H9 (cell line): ENCODE measurements around the gene PRR15. TPM values are rescaled to one million over a fixed set of nuclear protein-coding genes. Genes with fewer than 3 reads are reported as not detected.

ENCODE experiments used
- DNase-seq: peaks from one replicate; pipeline ENCODE4 v3.0.0-alpha.2; 2017
- H2AFZ ChIP-seq: one replicate; pipeline ENCODE4 v1.6.1; 2013; ENCODE audit warnings: mild to moderate bottlenecking, low read length, control low read depth, moderate library complexity
- H2AK5ac ChIP-seq: 2 replicates; pipeline ENCODE4 v1.6.1; 2013; ENCODE audit warnings: low read length, control low read depth, mixed read lengths; ENCODE audit not compliant: insufficient read length
- H2BK120ac ChIP-seq: one replicate; pipeline ENCODE4 v1.6.1; 2013; ENCODE audit warnings: low read depth, mild to moderate bottlenecking, low read length, control low read depth, inconsistent platforms; ENCODE audit not compliant: poor library complexity, severe bottlenecking
- H2BK12ac ChIP-seq: 2 replicates; pipeline ENCODE4 v1.6.1; 2013; ENCODE audit warnings: low read length, control low read depth, mixed read lengths, low read depth; ENCODE audit not compliant: insufficient read length
- H2BK15ac ChIP-seq: 2 replicates; pipeline ENCODE4 v1.6.1; 2013; ENCODE audit warnings: low read depth, low read length, control low read depth
- H2BK20ac ChIP-seq: one replicate; pipeline ENCODE4 v1.6.1; 2013; ENCODE audit warnings: low read depth, mild to moderate bottlenecking, low read length, control low read depth, inconsistent platforms; ENCODE audit not compliant: poor library complexity, severe bottlenecking
- H2BK5ac ChIP-seq: 2 replicates; pipeline ENCODE4 v1.6.1; 2013; ENCODE audit warnings: low read length, control low read depth, mixed read lengths; ENCODE audit not compliant: insufficient read length
- H3K14ac ChIP-seq: 2 replicates; pipeline ENCODE4 v1.6.1; 2013; ENCODE audit warnings: low read length, control low read depth; ENCODE audit not compliant: insufficient read depth
- H3K18ac ChIP-seq: 2 replicates; pipeline ENCODE4 v1.6.1; 2013; ENCODE audit warnings: low read depth, mild to moderate bottlenecking, mixed read lengths, low read length, control low read depth; ENCODE audit not compliant: insufficient read length
- H3K23ac ChIP-seq: 2 replicates; pipeline ENCODE4 v1.6.1; 2013; ENCODE audit warnings: low read length, control low read depth, mixed read lengths, low read depth; ENCODE audit not compliant: insufficient read length
- H3K23me2 ChIP-seq: 2 replicates; pipeline ENCODE4 v1.6.1; 2013; ENCODE audit warnings: low read depth, mild to moderate bottlenecking, mixed read lengths, low read length, control low read depth; ENCODE audit not compliant: insufficient read length, poor library complexity, severe bottlenecking
- H3K27ac ChIP-seq: 2 replicates; pipeline ENCODE4 v1.5.1; 2013; ENCODE audit warnings: low read length, control low read depth, mixed read lengths, low read depth; ENCODE audit not compliant: insufficient read length
- H3K27me3 ChIP-seq: 2 replicates; pipeline ENCODE4 v1.6.1; 2013; ENCODE audit warnings: low read length, control low read depth, inconsistent platforms; ENCODE audit not compliant: insufficient read depth
- H3K4ac ChIP-seq: 2 replicates; pipeline ENCODE4 v1.6.1; 2013; ENCODE audit warnings: low read depth, mild to moderate bottlenecking, control low read depth, inconsistent platforms, low read length, moderate library complexity
- H3K4me1 ChIP-seq: 2 replicates; pipeline ENCODE4 v1.6.1; 2013; ENCODE audit warnings: low read length, control low read depth, inconsistent platforms; ENCODE audit not compliant: insufficient read depth
- H3K4me2 ChIP-seq: 2 replicates; pipeline ENCODE4 v1.6.1; 2013; ENCODE audit warnings: low read length, control low read depth, mixed read lengths; ENCODE audit not compliant: insufficient read length, insufficient read depth
- H3K56ac ChIP-seq: 2 replicates; pipeline ENCODE4 v1.6.1; 2013; ENCODE audit warnings: low read depth, mild to moderate bottlenecking, mixed read lengths, low read length, control low read depth; ENCODE audit not compliant: insufficient read length
- H3K79me1 ChIP-seq: 2 replicates; pipeline ENCODE4 v1.6.1; 2013; ENCODE audit warnings: low read depth, mild to moderate bottlenecking, moderate library complexity, low read length, control low read depth, inconsistent platforms; ENCODE audit not compliant: insufficient read depth, poor library complexity, severe bottlenecking
- H3K79me2 ChIP-seq: 2 replicates; pipeline ENCODE4 v1.6.1; 2013; ENCODE audit warnings: low read length, control low read depth, inconsistent platforms; ENCODE audit not compliant: insufficient read depth
- H3K9ac ChIP-seq: 2 replicates; pipeline ENCODE4 v1.6.1; 2013; ENCODE audit warnings: low read length, control low read depth, mixed read lengths; ENCODE audit not compliant: insufficient read length; ENCODE audit errors: extremely low read depth
- H3K9me3 ChIP-seq: one replicate; pipeline ENCODE4 v1.6.1; 2013; ENCODE audit warnings: low read depth, low read length, inconsistent platforms; ENCODE audit not compliant: control insufficient read depth
- H3T11ph ChIP-seq: one replicate; pipeline ENCODE4 v1.6.1; 2013; ENCODE audit warnings: mild to moderate bottlenecking, low read length, control low read depth, inconsistent platforms
- H4K20me1 ChIP-seq: one replicate; pipeline ENCODE4 v1.6.1; 2013; ENCODE audit not compliant: control insufficient read depth, insufficient read length, insufficient read depth
- H4K5ac ChIP-seq: 2 replicates; pipeline ENCODE4 v1.6.1; 2013; ENCODE audit warnings: low read depth, mild to moderate bottlenecking, mixed read lengths, low read length, control low read depth; ENCODE audit not compliant: insufficient read length
- H4K8ac ChIP-seq: replicated peaks from 2 replicates; pipeline ENCODE4 v1.6.1; 2013; ENCODE audit warnings: low read length, control low read depth, mixed read lengths, low read depth; ENCODE audit not compliant: insufficient read length
- H4K91ac ChIP-seq: 2 replicates; pipeline ENCODE4 v1.6.1; 2013; ENCODE audit warnings: low read depth, mild to moderate bottlenecking, moderate library complexity, mixed read lengths, low read length, control low read depth; ENCODE audit not compliant: insufficient read length
- H3K27ac Mint-ChIP-seq, 3 experiments: 2 replicates in 2 of 3; 3 replicates in 1 of 3; pipeline ENCODE4 v1.8.0; 2020 to 2021; ENCODE audit warnings: mixed read lengths in 3 of 3, mild to moderate bottlenecking in 1 of 3, moderate library complexity in 1 of 3
- H3K27me3 Mint-ChIP-seq: 2 replicates; pipeline ENCODE4 v1.8.0; 2021; ENCODE audit warnings: low read depth, mild to moderate bottlenecking, moderate library complexity, mixed read lengths
- H3K36me3 Mint-ChIP-seq, 3 experiments: 2 replicates in 2 of 3; 3 replicates in 1 of 3; pipeline ENCODE4 v1.8.0; 2020 to 2021; ENCODE audit warnings: low read depth in 3 of 3, mixed read lengths in 3 of 3; ENCODE audit not compliant: insufficient read depth in 1 of 3
- H3K4me1 Mint-ChIP-seq, 2 experiments: 2 replicates each; pipeline ENCODE4 v1.8.0; 2020; ENCODE audit warnings: mixed read lengths in 2 of 2
- H3K4me3 Mint-ChIP-seq, 2 experiments: 2 replicates in 1 of 2; 3 replicates in 1 of 2; pipeline ENCODE4 v1.8.0; 2020 to 2021; ENCODE audit warnings: mild to moderate bottlenecking in 2 of 2, mixed read lengths in 2 of 2, moderate library complexity in 1 of 2
- H3K9me3 Mint-ChIP-seq, 2 experiments: 2 replicates in 1 of 2; 3 replicates in 1 of 2; pipeline ENCODE4 v1.8.0; 2020; ENCODE audit warnings: mild to moderate bottlenecking in 2 of 2, mixed read lengths in 2 of 2, moderate library complexity in 1 of 2
- CTCF ChIP-seq: fragments of 200-600 bp; sonication (generic); conservative IDR thresholded peaks from 3 replicates; pipeline ENCODE4 v1.8.0; 2021; ENCODE audit warnings: antibody characterized with exemption, mild to moderate bottlenecking
- WGBS: extraction: QIAGEN DNeasy Blood & Tissue Kit; methylation state at CpG from one replicate; pipeline ENCODE4 v1.1.7; 2013; ENCODE audit warnings: missing lambda C conversion rate, low lambda C conversion rate, mixed read lengths; ENCODE audit not compliant: insufficient read length; ENCODE audit errors: extremely low coverage; 5-methylcytosine and 5-hydroxymethylcytosine counted together
- total RNA-seq: library from RNA; stranded (reverse); gene quantifications from 2 replicates; pipeline ENCODE4 v1.2.1, GENCODE V29; 2021

The PRR15 gene
- total RNA-seq, 1 experiment from 2014 or later = 15.1 TPM

- H3K23me2 ChIP-seq = no peaks in the 10 kb centered on the region
- no peak overlapping the region for H3K23ac ChIP-seq
- H3K9ac ChIP-seq = no peak overlapping the region
- no peak overlapping the region for H2BK20ac ChIP-seq
- no peak overlapping the region for H2BK12ac ChIP-seq
- WGBS = no CpG with 5 or more reads among the region's 4 CpGs
- H3K79me2 ChIP-seq = no peaks in the 10 kb centered on the region
- no peak overlapping the region for H3K14ac ChIP-seq
- H3K9me3 ChIP-seq = no peaks in the 10 kb centered on the region
- H3K27ac ChIP-seq = no peak overlapping the region
- no peak overlapping the region for H2AK5ac ChIP-seq
- H3K27me3 ChIP-seq = no peaks in the 10 kb centered on the region
- H3K4ac ChIP-seq = no peak overlapping the region
- Mint-ChIP-seq H3K27me3 (no peaks in the 10 kb centered on the region), H3K9me3 (peaks cover under 1 to 5% of the 10 kb centered on the region in 2 experiments; a peak in 2 of 5 replicates), H3K36me3 (peaks cover 0 to 8% (median 0%) of the 10 kb centered on the region in 3 experiments; a peak in 2 of 7 replicates), H3K27ac (no peak overlapping the region), H3K4me3 (no peak overlapping the region), H3K4me1 (peaks cover 12% of the 10 kb centered on the region in 2 experiments)
- no peak overlapping the region for H2BK120ac ChIP-seq
- no peak overlapping the region for H4K8ac ChIP-seq
- no peaks in the 10 kb centered on the region for H4K20me1 ChIP-seq
- TF ChIP-seq CTCF = no peak
- no peaks in the 10 kb centered on the region for H3K4me1 ChIP-seq
- H2BK15ac ChIP-seq = no peak overlapping the region
- H4K5ac ChIP-seq = no peak overlapping the region
- no peak overlapping the region for H2AFZ ChIP-seq
- H3K4me2 ChIP-seq = no peak overlapping the region
- H4K91ac ChIP-seq = no peak overlapping the region
- H3K79me1 ChIP-seq = no peaks in the 10 kb centered on the region
- H3K18ac ChIP-seq = no peak overlapping the region
- no peak overlapping the region for H3T11ph ChIP-seq
- H3K56ac ChIP-seq = no peak overlapping the region
- H2BK5ac ChIP-seq = no peak overlapping the region
- DNase-seq = no peak
Measured at GRCh38 chr7:29548823-29549222, 14.8 kb upstream of the PRR15 start.
